Measurements from ENCODE around the gene ITPK1. TPM values are rescaled to one million over a fixed set of nuclear protein-coding genes. Genes with fewer than 3 reads are reported as not detected.

The ITPK1 gene
- total RNA-seq, 1 experiment from 2014 or later, result 88.6 TPM

DNA sequence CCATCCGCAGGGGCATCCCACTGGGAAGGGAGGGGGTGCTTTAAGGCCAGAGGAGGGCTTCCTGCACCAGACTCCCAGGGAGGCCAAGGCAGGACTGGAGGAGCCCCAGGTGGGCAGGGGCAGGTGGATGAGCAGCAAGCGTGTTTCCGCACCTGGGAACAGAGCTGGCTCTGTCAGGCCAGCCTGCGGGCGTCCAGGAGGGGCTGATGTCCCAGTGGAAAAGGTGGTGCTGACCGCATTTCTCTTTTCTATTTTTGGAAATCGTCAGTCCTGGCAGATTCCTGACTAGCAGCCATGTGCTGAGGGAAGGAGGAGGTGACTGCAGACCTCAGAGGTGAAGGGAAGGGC, 165.6 kb downstream of the ITPK1 start:
- Histone ChIP-seq H2AFZ (no peak overlapping the region), H3K27me3 (ENCODE audit: insufficient read depth, low read depth) (no peaks in the 10 kb centered on the region), H3K9me2 (ENCODE audit: insufficient read depth) (no peaks in the 10 kb centered on the region), H3F3A (ENCODE audit: insufficient read depth, low read depth) (peaks cover 8% of the 10 kb centered on the region; the same call in 1 of the 2 replicates), H3K79me2 (ENCODE audit: low read depth) (no peaks in the 10 kb centered on the region), H3K9me3 (ENCODE audit: insufficient read depth, low read depth) (no peaks in the 10 kb centered on the region), H3K4me1 (replicated peaks; ENCODE audit: insufficient read depth) (peaks cover 14% of the 10 kb centered on the region), H3K36me3 (ENCODE audit: low read depth) (peaks cover 2% of the 10 kb centered on the region), H4K20me1 (ENCODE audit: insufficient read depth) (peaks cover 9% of the 10 kb centered on the region; the same call in 1 of the 2 replicates), H3K4me3 (no peak overlapping the region), H3K4me2 (no peak overlapping the region), H3K27ac (no peak overlapping the region)
- CTCF ChIA-PET, result no interaction called here
- POLR2A ChIA-PET (ENCODE audit: unreplicated experiment), result no interaction called here
- intact Hi-C loops (cut with micrococcal nuclease; ENCODE audit: unreplicated experiment), result no loop called here
- no TSS peak for BruUV-seq (replicated peaks)
- TF ChIP-seq, protein P1, sequence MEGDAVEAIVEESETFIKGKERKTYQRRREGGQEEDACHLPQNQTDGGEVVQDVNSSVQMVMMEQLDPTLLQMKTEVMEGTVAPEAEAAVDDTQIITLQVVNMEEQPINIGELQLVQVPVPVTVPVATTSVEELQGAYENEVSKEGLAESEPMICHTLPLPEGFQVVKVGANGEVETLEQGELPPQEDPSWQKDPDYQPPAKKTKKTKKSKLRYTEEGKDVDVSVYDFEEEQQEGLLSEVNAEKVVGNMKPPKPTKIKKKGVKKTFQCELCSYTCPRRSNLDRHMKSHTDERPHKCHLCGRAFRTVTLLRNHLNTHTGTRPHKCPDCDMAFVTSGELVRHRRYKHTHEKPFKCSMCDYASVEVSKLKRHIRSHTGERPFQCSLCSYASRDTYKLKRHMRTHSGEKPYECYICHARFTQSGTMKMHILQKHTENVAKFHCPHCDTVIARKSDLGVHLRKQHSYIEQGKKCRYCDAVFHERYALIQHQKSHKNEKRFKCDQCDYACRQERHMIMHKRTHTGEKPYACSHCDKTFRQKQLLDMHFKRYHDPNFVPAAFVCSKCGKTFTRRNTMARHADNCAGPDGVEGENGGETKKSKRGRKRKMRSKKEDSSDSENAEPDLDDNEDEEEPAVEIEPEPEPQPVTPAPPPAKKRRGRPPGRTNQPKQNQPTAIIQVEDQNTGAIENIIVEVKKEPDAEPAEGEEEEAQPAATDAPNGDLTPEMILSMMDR (conservative IDR thresholded peaks at IDR 0.05), result no peak
- no peak for TF ChIP-seq EZH2 (IDR thresholded peaks at IDR 0.05; ENCODE audit: low read depth)
- no peak for DNase-seq

DNA sequence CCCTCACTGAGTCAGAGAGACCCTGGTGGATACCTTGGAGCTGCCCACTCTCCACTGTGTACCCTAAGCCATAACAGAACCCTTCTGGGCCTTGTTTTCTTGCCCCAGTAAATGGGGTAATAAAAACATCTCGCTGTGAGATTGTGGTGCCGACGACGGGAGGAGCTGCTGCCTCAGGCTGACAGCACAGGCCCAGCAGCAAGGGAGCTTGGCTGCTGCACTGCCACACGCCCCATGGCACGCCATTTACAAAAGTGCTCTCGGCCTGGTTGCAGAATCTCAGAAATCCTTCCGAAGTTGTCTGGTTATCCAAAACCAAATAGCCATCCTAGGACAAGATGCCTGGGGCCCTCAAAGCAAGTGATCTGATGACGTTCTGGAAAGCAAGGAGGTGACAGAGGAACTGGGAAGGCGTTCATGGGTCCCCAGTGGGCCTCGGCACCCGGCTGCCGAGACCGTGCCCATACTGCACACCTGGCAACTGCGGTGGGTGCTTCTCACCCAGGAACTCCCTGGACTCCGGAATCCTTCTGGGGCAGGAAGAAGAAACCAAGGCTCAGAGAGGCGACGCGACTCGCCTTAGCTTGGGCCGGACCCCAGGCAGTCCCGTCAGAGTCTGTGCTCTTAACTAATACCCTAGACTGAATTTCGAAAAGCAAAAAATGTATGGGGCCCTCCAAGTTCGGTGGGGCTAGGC, 166.1 kb downstream of the ITPK1 start:
- TF ChIP-seq EZH2 (IDR thresholded peaks at IDR 0.05; ENCODE audit: low read depth), result no peak
- TF ChIP-seq, protein P1 (conservative IDR thresholded peaks at IDR 0.05), result no peak
- H3K79me2 ChIP-seq (ENCODE audit: low read depth), result no peaks in the 10 kb centered on the region
- H3K4me2 ChIP-seq, result no peak overlapping the region
- DNase-seq, result no peak
- peaks cover 14% of the 10 kb centered on the region for H3K4me1 ChIP-seq (replicated peaks; ENCODE audit: insufficient read depth)
- ChIA-PET POLR2A (ENCODE audit: unreplicated experiment) (no interaction called here), CTCF (no interaction called here)
- no peaks in the 10 kb centered on the region for H3K27me3 ChIP-seq (ENCODE audit: insufficient read depth, low read depth)
- no peaks in the 10 kb centered on the region for H3K9me3 ChIP-seq (ENCODE audit: insufficient read depth, low read depth)
- no peak overlapping the region for H2AFZ ChIP-seq
- peaks cover 12% of the 10 kb centered on the region; the same call in 1 of the 2 replicates for H4K20me1 ChIP-seq (ENCODE audit: insufficient read depth)
- peaks cover 2% of the 10 kb centered on the region for H3K36me3 ChIP-seq (ENCODE audit: low read depth)
- intact Hi-C loops (cut with micrococcal nuclease; ENCODE audit: unreplicated experiment), result no loop called here
- H3K27ac ChIP-seq, result no peak overlapping the region
- BruUV-seq (replicated peaks), result no TSS peak
- no peaks in the 10 kb centered on the region for H3K9me2 ChIP-seq (ENCODE audit: insufficient read depth)
- peaks cover 8% of the 10 kb centered on the region; the same call in 1 of the 2 replicates for H3F3A ChIP-seq (ENCODE audit: insufficient read depth, low read depth)
- H3K4me3 ChIP-seq, result no peak overlapping the region

DNA sequence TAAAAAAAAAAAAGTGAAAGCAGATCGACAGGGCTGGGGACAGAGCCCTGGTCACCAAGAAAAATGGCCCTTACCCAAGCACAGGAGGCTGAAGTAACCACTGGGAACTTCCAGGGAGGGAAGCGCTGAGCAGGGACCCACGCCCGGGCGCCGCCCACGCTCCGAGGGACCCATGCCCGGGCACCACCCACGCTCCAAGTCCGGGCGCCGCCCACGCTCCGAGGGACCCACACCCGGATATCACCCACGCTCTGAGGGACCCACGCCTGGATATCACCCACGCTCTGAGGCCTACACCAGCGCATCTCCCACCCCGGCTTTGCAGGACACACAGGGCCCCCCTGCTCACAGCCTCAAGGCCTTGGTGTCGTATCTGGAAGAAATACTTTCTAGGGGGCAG, 167.1 kb downstream of the ITPK1 start:
- Histone ChIP-seq H3K9me3 (ENCODE audit: insufficient read depth, low read depth) (no peaks in the 10 kb centered on the region), H3K27me3 (ENCODE audit: insufficient read depth, low read depth) (no peaks in the 10 kb centered on the region), H3K79me2 (ENCODE audit: low read depth) (no peaks in the 10 kb centered on the region), H3K27ac (no peak overlapping the region), H2AFZ (no peak overlapping the region), H3K9me2 (ENCODE audit: insufficient read depth) (no peaks in the 10 kb centered on the region), H3K4me2 (no peak overlapping the region), H3K36me3 (ENCODE audit: low read depth) (peaks cover 2% of the 10 kb centered on the region), H3F3A (ENCODE audit: insufficient read depth, low read depth) (peaks cover 8% of the 10 kb centered on the region; the same call in 1 of the 2 replicates), H3K4me1 (replicated peaks; ENCODE audit: insufficient read depth) (peaks cover 14% of the 10 kb centered on the region), H4K20me1 (ENCODE audit: insufficient read depth) (peaks cover 17% of the 10 kb centered on the region; the same call in 1 of the 2 replicates), H3K4me3 (no peak overlapping the region)
- POLR2A ChIA-PET (ENCODE audit: unreplicated experiment), result no interaction called here
- intact Hi-C loops (cut with micrococcal nuclease; ENCODE audit: unreplicated experiment), result no loop called here
- DNase-seq, result no peak
- TF ChIP-seq, protein P1 (conservative IDR thresholded peaks at IDR 0.05), result no peak
- TF ChIP-seq EZH2 (IDR thresholded peaks at IDR 0.05; ENCODE audit: low read depth), result no peak
- CTCF ChIA-PET, result no interaction called here
- no TSS peak for BruUV-seq (replicated peaks)
